GM21381 (cell line): ENCODE data around the gene RBM4.

Experiments
- ATAC-seq: cut with Tn5 transposase; IDR thresholded peaks from one replicate; pipeline ENCODE4 v1.9.1; 2021; ENCODE audit warnings: mild to moderate bottlenecking, moderate library complexity; ENCODE audit not compliant: unreplicated experiment

Gene RBM4

DNA sequence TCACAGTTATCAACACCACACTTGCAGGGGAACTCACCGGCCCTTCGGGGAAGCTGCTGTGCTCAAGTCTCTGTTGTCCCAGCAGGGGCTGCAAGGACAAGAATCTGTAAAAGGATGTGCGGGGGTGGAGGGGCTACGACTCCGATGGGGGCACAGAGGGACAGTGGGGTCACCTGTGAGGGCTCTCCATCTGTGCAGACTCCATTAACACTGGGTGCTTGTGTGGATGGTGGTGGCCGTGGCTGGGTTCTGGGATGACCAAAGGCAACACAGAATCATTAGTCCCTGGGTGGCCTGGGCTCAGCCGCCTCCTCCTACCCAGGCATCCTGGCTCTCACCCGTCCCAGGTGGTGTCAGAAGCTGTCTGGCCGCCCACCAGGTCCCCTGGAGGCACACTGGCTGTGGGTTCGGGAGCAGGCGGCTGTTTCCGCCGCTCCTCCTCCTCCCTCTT, 49.4 kb downstream of the RBM4 start:
- no peak for ATAC-seq

DNA sequence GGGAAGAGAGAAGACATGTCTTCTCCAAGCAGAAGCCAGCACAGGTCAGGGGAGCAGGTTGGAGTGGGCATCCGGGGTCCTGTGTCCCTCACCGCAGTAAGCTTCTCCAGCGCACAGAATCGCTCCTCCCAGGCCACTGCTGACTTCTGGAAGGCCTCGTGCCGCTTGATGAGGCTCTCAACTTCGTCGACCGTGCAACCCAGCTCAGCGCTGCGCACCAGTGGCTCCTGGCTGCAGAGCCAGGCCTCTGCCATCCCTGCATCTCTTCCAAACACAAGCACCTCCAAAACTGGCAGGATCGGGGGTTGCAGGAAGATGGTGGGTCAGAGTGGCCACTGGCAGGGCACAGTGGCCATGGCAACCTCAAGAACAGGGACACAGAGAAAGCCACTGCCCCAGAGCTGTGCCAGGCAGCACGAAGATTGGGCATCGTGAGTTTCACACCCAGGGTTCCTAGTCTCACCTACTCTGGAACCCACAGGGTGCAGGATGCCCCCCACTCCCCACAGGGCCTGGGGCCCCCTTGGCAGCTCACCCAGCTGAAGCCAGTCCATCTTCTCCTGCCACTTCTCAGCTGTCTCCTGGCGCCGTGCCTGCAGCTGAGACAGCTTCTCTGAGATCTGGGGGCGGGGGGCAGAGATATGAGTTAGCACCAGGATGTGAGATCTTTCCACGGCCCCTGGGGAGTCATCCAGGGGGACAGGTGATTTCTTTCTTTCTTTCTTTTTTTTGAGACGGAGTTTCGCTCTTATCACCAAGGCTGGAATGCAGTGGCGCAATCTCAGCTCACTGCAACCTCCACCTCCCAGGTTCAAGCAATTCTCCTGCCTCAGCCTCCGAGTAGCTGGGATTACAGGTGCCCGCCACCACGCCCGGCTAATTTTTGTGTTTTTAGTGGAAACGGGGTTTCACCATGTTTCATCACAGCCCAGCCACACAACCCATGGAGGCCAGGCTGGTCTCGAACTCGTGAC, 50.3 kb downstream of the RBM4 start:
- ATAC-seq, result no peak

DNA sequence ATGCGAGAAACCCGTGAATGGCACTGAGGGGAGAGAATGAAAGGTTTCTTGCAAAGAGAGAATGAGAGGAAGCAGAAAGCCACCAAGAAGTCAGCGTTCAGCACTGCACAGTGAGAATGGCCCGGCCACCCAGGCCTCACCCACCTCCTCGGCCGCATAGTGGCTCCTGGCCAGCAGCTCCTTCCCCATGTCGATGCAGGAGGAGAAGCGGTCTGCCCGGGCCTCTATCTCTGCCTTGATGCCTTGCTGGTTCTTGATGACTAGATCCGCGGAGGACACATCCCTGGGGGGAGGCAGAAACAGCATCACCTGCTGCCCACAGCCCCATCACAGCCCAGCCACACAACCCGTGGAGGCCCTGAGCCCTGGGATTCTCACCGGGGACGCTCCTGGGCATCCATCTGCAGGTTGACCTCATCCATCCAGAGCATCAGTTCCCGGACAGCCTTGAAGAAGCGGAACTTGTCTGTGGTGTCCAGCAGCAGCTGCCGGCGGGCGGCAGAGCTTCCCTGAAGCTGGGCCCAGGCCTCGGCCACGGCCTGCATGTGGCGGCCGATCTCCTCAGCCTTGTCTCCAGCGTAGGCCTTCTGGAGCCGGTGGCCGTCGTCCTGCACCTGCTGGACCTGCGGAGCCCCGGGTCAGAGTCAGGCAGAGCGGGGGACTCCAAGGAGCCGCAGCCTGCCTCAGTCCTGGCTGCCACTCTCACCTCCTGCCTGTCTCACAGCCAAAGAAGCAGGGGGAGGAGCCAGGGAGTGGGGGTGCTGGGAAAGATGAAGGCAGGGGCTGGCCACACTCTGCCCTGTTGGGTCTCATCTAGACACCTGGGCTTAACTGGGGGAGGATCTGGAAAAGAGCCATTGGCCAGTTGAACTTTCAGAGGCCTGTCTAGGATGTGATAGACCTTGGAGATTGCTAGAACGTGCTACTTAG, 51.4 kb downstream of the RBM4 start:
- no peak for ATAC-seq

DNA sequence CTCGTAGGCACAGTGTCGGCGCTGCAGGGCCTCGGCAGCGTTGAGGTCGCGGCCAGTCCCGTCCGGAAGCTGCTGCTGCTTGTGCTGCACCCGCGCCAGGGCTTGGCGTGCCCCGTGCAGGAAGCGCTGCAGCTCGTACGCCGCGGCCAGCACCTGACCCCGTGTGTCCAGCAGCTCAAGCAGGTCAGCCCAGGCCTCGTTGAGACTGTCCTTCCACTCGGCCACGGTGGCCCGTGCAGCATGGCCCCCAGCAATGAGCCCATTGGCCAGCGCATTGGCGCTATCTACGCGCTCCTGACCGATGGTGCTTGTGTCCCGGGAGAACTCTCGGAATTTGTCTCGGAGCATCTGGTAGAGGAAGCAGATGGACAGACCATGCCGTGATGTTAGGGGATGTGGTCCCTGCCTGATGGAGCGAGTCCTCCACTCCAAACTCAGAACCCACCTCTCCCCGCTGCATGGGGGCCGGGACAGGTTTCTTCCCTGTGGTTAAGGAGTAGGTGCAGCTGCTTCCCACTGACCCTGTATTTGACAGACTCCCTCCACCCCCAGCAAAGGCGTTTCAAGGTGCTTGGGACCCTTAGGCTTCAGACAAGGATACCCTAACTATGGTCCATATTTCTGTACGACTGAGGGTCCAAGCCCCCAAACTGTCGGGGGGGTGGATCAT, 52.9 kb downstream of the RBM4 start:
- ATAC-seq, result no peak

DNA sequence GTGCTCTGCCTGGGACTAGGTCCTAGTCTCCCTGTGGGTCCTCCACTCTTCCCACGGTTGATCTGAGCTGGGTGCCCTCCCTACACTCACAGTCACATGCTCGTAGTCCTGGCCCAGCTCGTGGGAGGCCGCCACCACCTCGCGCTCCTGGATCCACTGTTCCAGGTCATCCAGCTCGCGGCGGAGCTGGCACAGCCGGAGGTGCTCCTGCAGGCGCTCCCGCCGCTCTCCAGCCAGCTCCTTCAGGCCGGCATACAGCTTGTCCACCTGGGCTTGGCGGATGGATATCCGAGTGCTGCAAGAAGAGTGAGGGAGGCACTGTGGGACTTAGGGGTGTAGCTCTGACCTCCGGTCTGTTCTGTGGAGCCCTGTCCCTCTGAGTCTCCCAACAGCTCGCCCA, 53.9 kb downstream of the RBM4 start:
- ATAC-seq, result no peak

DNA sequence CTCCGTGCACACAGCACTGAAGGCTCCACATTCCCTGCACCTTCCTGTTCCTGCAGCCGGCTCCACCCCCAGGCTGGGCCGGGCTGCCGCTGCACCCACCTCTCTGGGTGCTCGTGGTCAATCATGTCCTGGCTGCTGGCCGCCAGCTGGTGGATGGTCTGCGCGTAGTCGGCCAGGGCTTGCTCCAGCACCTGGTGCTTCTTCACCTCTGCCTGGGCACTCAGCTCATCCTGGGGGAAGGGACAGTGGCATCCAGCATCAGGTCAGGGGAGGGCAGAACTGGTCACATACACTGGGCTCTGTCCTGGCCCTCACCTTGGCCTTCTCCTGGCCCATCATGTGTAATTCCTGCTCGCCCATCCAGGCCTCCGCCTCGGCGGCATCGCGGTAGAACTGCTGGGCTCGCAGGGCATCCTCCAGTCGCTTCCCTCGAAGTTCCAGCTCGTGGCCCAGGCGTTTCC, 54.4 kb downstream of the RBM4 start:
- ATAC-seq, result no peak

DNA sequence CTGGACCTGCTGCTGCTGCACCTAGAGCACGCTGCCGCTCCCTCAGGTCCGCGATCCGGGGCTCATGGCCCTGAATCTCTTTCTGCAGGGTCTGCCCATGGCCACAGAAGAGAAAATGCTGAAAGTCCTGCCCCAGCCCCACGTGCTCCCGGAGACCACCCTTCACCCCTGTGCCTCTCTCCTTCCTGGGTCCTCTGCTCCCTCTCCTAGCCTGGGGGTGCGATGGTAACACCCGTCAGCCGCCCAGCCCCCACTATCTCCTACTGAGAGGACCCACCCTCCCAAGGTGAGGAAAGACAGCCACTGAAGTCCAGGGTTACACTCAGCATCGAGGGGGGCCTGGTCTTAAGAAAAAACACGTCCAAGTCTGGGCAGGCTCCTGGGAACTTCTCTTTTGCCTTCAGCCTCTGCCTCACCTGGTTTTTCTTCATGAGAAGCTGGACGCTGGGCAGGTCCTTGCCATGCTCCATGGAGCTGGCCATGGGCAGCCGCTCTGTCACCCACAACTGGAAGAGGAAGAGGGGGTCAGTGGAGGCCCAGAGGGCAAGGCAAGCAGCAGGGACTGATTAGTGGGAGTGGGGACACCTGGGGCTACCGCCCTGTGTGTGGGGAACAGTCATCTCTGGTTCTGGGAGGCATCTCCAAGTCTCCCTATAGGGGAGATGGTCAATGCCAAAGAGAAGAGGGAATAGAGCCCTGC, 55.0 kb downstream of the RBM4 start:
- ATAC-seq, result no peak

DNA sequence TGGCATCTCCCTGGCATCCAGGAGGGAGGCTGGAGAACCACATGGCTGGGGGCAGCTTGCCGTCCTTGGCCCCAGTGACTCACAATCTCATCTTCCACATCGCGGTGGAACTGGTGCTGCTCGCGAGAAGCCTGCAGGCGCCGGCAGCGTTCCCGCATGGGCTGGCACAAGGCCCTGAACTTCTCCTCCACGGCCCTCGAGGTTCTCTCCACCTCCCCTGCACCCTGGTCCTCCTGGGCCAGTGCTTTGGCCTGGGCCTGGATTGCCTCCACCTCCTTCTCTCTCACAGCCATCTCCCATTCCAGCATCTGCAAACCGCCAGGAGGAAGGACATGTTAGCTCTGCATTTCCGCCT, 55.5 kb downstream of the RBM4 start:
- no peak for ATAC-seq

DNA sequence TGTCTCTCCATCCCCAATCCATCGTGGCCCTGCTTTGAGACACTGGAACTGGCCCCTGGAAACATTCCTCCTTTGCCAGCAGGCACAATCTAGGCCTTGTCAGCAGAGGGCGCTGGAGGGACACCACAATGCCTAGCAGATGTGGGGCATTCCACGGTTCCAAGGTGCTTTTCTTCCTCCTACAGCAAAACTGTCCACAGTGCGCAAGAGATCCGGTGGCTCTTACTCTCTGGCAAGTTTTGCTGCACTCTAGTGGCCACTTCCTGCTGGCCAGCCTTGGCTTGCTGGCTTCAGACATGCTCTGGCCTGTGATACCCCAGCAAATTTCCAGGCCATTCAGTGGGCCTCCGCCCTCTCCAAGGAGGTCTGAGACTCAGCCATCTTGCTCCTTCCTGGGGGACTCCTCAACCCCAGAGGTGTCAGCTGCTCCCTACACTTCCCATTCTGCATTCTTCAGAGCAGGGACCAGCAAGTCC, 56.3 kb downstream of the RBM4 start:
- no peak for ATAC-seq
